HL-60 (cell line): ENCODE results near the gene MICU1.

ENCODE experiments used
- DNase-seq, 2 experiments: peaks; one replicate each; pipeline ENCODE4 v3.0.0-alpha.2; 2010 to 2020; ENCODE audit warnings: low read depth in 1 of 2, low spot score in 1 of 2
- H3K27ac ChIP-seq: fragments of 250-450 bp; sonication (Bioruptor Pico); replicated peaks from 2 replicates; pipeline ENCODE4 v1.5.1; 2020; ENCODE audit warnings: mild to moderate bottlenecking, moderate library complexity
- H3K27me3 ChIP-seq: fragments of 250-450 bp; sonication (Bioruptor Pico); 2 replicates; pipeline ENCODE4 v1.5.1; 2021; ENCODE audit warnings: mild to moderate bottlenecking, moderate library complexity; ENCODE audit not compliant: insufficient read depth, poor library complexity, severe bottlenecking
- H3K4me3 ChIP-seq: replicated peaks from 2 replicates; pipeline ENCODE4 v1.5.1; 2011; ENCODE audit warnings: mild to moderate bottlenecking, control low read depth, low read length; ENCODE audit not compliant: insufficient read depth
- GABPA ChIP-seq: IDR thresholded peaks from 2 replicates; pipeline ENCODE4 v1.6.1; 2012; ENCODE audit warnings: low read depth
- POLR2AphosphoS5 ChIP-seq: IDR thresholded peaks from 2 replicates; pipeline ENCODE4 v1.6.1; 2012; ENCODE audit warnings: low read depth
- REST ChIP-seq: IDR thresholded peaks from 2 replicates; pipeline ENCODE4 v1.6.1; 2012; ENCODE audit warnings: low read depth; ENCODE audit not compliant: insufficient replicate concordance
- SPI1 ChIP-seq: IDR thresholded peaks from 2 replicates; pipeline ENCODE4 v1.6.1; 2012; ENCODE audit warnings: low read depth, mild to moderate bottlenecking, borderline replicate concordance
- TF ChIP-seq, protein P1 (sequence below): IDR thresholded peaks from one replicate; pipeline ENCODE4 v1.5.1; 2011; ENCODE audit warnings: low read length, control low read depth, inconsistent platforms; ENCODE audit not compliant: insufficient read depth

MICU1 gene

DNA sequence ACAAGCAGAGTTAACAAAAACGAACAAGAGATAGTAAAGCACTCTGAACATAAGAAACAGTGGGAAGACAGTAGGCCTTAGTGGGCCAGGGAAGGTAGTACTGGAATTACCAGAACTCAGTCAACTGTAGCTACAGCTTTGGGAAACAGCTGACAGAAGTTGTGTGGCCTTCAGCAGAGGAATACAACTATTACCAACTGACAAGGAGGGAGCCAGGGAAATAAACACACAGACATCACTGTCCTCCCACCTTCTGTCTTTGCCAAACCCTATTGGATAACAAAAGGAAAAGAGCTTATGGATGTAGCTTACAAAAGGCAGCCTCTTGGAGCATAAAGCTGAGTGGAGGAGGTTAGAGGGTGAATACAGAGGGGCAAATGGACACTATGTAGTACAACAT is 15.4 kb downstream of the MICU1 start:
- TF ChIP-seq, protein P1, sequence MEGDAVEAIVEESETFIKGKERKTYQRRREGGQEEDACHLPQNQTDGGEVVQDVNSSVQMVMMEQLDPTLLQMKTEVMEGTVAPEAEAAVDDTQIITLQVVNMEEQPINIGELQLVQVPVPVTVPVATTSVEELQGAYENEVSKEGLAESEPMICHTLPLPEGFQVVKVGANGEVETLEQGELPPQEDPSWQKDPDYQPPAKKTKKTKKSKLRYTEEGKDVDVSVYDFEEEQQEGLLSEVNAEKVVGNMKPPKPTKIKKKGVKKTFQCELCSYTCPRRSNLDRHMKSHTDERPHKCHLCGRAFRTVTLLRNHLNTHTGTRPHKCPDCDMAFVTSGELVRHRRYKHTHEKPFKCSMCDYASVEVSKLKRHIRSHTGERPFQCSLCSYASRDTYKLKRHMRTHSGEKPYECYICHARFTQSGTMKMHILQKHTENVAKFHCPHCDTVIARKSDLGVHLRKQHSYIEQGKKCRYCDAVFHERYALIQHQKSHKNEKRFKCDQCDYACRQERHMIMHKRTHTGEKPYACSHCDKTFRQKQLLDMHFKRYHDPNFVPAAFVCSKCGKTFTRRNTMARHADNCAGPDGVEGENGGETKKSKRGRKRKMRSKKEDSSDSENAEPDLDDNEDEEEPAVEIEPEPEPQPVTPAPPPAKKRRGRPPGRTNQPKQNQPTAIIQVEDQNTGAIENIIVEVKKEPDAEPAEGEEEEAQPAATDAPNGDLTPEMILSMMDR = no peak
- TF ChIP-seq GABPA = no peak
- no peak for TF ChIP-seq REST
- no peak for TF ChIP-seq SPI1
- no peak for TF ChIP-seq POLR2AphosphoS5
- no peak overlapping the region for H3K27ac ChIP-seq
- H3K4me3 ChIP-seq = no peak overlapping the region
- no peaks in the 10 kb centered on the region for H3K27me3 ChIP-seq
- no peak for DNase-seq

DNA sequence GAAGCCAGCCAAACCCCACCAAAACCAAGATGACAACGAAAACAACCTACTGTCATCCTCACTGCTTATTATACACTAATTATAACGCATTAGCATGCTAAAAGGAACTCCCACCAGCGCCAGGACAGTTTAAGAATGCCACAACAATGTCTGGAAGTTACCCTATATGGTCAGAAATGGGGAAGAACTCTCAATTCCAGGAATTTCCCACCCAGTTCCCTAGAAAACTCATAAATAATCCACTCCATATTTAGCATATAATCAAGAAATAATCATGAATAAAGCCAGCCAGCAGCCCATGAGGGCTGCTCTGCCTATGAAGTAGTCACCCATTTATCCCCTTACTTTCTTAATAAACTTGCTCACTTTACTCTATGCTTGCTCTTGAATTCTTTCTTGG is 20.8 kb downstream of the MICU1 start:
- DNase-seq = no peak
- Histone ChIP-seq H3K27ac (no peak overlapping the region), H3K27me3 (no peaks in the 10 kb centered on the region), H3K4me3 (no peak overlapping the region)
- TF ChIP-seq, protein P1 = no peak
- no peak for TF ChIP-seq POLR2AphosphoS5
- TF ChIP-seq REST = no peak
- TF ChIP-seq SPI1 = no peak
- TF ChIP-seq GABPA = no peak

- TF ChIP-seq, protein P1 = no peak
- TF ChIP-seq POLR2AphosphoS5 = no peak
- TF ChIP-seq SPI1 = no peak
- TF ChIP-seq GABPA = no peak
- TF ChIP-seq REST = no peak
- Histone ChIP-seq H3K27ac (no peak overlapping the region), H3K27me3 (no peaks in the 10 kb centered on the region), H3K4me3 (no peak overlapping the region)
- no peak for DNase-seq
These were observed 24.7 kb downstream of the MICU1 start for GRCh38 chr10:72601144-72601543.
